OCI-LY3 (cell line): ENCODE results near the gene MPC1.
A peak's percentile ranks its signal among the peaks of the same experiment; 100 is the strongest.
"Not testable (repeated sequence)": the region's sequence is repeated elsewhere in the genome, so short reads cannot be mapped to it uniquely, and the experiment has no call there.

Experiments
- H2AFZ ChIP-seq: fragments of 200-600, 300-600 bp; shearing (Covaris generic); 2 replicates; pipeline ENCODE4 v1.6.0; 2014; ENCODE audit warnings: antibody characterized with exemption, low read depth, low read length
- H3K27ac ChIP-seq: fragments of 200-600, 300-600 bp; sonication (generic); 2 replicates; pipeline ENCODE4 v1.5.1; 2014; ENCODE audit warnings: mild to moderate bottlenecking, low read length, moderate library complexity, mixed read lengths
- H3K27me3 ChIP-seq: fragments of 200-600, 300-600 bp; sonication (generic); 2 replicates; pipeline ENCODE4 v1.6.1; 2014; ENCODE audit warnings: low read depth, low read length, mixed read lengths
- H3K36me3 ChIP-seq: fragments of 200-600, 300-600 bp; sonication (generic); replicated peaks from 2 replicates; pipeline ENCODE3; 2014; ENCODE audit warnings: low read depth, low read length, mixed read lengths
- H3K4me1 ChIP-seq: fragments of 300-600, 200-600 bp; sonication (generic); 2 replicates; pipeline ENCODE4 v1.6.1; 2014; ENCODE audit warnings: low read length, mixed read lengths
- H3K4me2 ChIP-seq: fragments of 200-600, 300-600 bp; sonication (generic); 2 replicates; pipeline ENCODE4 v1.6.1; 2014; ENCODE audit warnings: low read length, mixed read lengths
- H3K4me3 ChIP-seq: fragments of 300-600, 200-600 bp; sonication (generic); 2 replicates; pipeline ENCODE4 v1.5.1; 2014; ENCODE audit warnings: antibody characterized with exemption, mild to moderate bottlenecking, low read length, moderate library complexity
- H3K79me2 ChIP-seq: fragments of 300-600, 200-600 bp; shearing (Covaris generic); 2 replicates; pipeline ENCODE4 v1.6.1; 2014; ENCODE audit warnings: mild to moderate bottlenecking, low read length, mixed read lengths
- H3K9ac ChIP-seq: fragments of 300-600, 200-600 bp; shearing (Covaris generic); 2 replicates; pipeline ENCODE4 v1.6.0; 2014; ENCODE audit warnings: mild to moderate bottlenecking, low read length, moderate library complexity
- H3K9me3 ChIP-seq: fragments of 200-600, 300-600 bp; shearing (Covaris generic); 2 replicates; pipeline ENCODE4 v1.6.1; 2014; ENCODE audit warnings: low read length, mixed read lengths; ENCODE audit not compliant: insufficient read depth
- H4K20me1 ChIP-seq: fragments of 200-600, 300-600 bp; sonication (generic); 2 replicates; pipeline ENCODE4 v1.6.1; 2016; ENCODE audit warnings: low read length, mixed read lengths; ENCODE audit not compliant: insufficient read depth
- EZH2phosphoT487 ChIP-seq: fragments of 200-600 bp; shearing (Covaris generic); IDR thresholded peaks from 2 replicates; pipeline ENCODE4 v1.6.1; 2018; ENCODE audit warnings: antibody characterized with exemption, mixed run types, low read depth
- TF ChIP-seq, protein P1 (sequence below): fragments of 200-600, 300-600 bp; sonication (generic); IDR thresholded peaks from 2 replicates; pipeline ENCODE4 v1.5.1; 2014; ENCODE audit warnings: antibody characterized with exemption, low read length, low read depth

Gene MPC1

DNA sequence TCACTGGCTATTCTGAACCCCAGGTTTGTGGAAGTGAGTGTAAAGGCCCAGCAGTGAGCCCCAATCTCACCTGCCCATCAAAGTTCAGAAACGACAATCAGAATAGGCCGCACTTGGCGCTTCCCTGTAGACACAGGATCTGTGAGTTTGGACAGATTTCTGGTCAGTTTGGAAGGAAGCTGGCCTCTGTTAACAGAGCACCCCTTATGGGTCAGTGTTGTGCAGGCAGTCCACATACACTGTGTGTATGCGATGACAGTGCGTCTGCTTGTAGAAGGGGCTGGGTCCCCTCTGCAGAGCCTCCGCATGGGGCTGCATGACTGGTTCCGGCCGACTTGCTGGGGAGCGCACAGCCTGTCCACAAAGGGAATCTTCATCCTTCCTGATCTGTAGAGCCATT is 3.4 kb upstream of the MPC1 start:
- Histone ChIP-seq H3K4me2 (no peak overlapping the region), H3K4me1 (peaks cover under 1% of the 10 kb centered on the region; the same call in 1 of the 2 replicates), H3K27me3 (no peaks in the 10 kb centered on the region), H3K27ac (no peak overlapping the region), H4K20me1 (no peaks in the 10 kb centered on the region), H3K9me3 (no peaks in the 10 kb centered on the region), H3K36me3 (no peaks in the 10 kb centered on the region), H3K79me2 (peaks cover 4% of the 10 kb centered on the region; the same call in 1 of the 2 replicates), H2AFZ (no peak overlapping the region), H3K9ac (no peak overlapping the region), H3K4me3 (no peak overlapping the region)
- no peak for TF ChIP-seq EZH2phosphoT487
- TF ChIP-seq, protein P1, sequence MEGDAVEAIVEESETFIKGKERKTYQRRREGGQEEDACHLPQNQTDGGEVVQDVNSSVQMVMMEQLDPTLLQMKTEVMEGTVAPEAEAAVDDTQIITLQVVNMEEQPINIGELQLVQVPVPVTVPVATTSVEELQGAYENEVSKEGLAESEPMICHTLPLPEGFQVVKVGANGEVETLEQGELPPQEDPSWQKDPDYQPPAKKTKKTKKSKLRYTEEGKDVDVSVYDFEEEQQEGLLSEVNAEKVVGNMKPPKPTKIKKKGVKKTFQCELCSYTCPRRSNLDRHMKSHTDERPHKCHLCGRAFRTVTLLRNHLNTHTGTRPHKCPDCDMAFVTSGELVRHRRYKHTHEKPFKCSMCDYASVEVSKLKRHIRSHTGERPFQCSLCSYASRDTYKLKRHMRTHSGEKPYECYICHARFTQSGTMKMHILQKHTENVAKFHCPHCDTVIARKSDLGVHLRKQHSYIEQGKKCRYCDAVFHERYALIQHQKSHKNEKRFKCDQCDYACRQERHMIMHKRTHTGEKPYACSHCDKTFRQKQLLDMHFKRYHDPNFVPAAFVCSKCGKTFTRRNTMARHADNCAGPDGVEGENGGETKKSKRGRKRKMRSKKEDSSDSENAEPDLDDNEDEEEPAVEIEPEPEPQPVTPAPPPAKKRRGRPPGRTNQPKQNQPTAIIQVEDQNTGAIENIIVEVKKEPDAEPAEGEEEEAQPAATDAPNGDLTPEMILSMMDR, result no peak

DNA sequence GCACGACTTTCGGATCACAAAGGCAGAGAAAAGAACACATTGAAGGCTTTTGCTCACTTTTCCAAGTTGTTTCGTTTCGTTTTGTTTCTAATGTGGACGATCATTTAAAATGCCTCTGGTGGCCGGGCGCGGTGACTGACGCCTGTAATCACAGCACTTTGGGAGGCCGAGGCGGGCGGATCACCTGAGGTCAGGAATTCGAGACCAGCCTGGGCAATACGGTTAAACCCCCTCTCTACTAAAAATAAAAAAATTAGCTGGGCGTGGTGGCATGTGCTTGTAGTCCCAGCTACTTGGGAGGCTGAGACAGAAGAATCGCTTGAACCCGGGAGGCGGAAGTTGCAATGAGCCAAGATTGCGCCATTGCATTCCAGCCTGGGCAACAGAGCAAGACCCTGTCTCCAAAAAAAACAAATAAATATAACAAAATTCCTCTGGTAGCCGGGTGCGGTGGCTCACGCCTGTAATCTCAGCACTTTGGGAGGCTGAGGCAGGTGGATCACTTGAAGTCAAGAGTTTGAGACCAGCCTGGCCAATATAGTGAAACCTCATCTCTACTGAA is 1.1 kb upstream of the MPC1 start:
- H3K79me2 ChIP-seq, H3K9me3 ChIP-seq, H3K36me3 ChIP-seq, H4K20me1 ChIP-seq, H3K4me1 ChIP-seq, H3K27me3 ChIP-seq: not testable (repeated sequence)
- H3K4me2 ChIP-seq, result peak overlapping the region; percentile 89
- H3K9ac ChIP-seq, result peak overlapping the region; percentile 75
- H3K4me3 ChIP-seq, result peak overlapping the region; percentile 97
- H3K27ac ChIP-seq, result peak overlapping the region; percentile 55
- 0 out of 2 replicates have a peak overlapping the region, but pooled peaks have one; percentile 53 for H2AFZ ChIP-seq

DNA sequence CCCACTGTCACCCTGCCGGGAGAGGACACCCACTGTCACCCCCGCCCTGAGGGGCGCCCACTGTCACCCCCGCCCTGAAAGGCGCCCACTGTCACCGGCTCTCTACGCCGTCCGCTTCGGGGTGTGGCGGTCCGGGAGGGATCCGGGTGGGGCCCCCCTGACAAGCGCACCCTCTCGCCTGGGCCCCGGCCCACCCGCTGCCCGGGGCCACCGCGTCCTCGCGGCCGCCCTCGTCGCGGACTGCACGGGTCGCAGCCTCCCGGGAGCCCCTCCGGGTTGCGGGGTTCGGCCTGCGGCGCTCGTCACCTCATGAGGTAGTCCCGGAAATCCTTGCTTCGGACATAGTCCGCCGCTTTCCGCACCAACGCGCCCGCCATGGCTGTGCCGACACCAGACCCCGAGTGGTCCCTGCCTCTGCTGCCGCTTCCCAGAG is 224 bp downstream of the MPC1 start:
- Histone ChIP-seq H3K27me3 (no peaks in the 10 kb centered on the region), H2AFZ (peak overlapping the region; percentile 66; the same call in 1 of the 2 replicates), H4K20me1 (no peaks in the 10 kb centered on the region), H3K27ac (no peak overlapping the region), H3K36me3 (no peaks in the 10 kb centered on the region), H3K4me3 (peak overlapping the region; percentile 97), H3K4me1 (peaks cover 3% of the 10 kb centered on the region; the same call in 1 of the 2 replicates), H3K79me2 (peaks cover 4% of the 10 kb centered on the region; the same call in 1 of the 2 replicates), H3K4me2 (peak overlapping the region; percentile 89), H3K9ac (peak overlapping the region; percentile 69; the same call in 1 of the 2 replicates), H3K9me3 (no peaks in the 10 kb centered on the region)
- TF ChIP-seq, protein P1, result no peak
- TF ChIP-seq EZH2phosphoT487, result no peak

DNA sequence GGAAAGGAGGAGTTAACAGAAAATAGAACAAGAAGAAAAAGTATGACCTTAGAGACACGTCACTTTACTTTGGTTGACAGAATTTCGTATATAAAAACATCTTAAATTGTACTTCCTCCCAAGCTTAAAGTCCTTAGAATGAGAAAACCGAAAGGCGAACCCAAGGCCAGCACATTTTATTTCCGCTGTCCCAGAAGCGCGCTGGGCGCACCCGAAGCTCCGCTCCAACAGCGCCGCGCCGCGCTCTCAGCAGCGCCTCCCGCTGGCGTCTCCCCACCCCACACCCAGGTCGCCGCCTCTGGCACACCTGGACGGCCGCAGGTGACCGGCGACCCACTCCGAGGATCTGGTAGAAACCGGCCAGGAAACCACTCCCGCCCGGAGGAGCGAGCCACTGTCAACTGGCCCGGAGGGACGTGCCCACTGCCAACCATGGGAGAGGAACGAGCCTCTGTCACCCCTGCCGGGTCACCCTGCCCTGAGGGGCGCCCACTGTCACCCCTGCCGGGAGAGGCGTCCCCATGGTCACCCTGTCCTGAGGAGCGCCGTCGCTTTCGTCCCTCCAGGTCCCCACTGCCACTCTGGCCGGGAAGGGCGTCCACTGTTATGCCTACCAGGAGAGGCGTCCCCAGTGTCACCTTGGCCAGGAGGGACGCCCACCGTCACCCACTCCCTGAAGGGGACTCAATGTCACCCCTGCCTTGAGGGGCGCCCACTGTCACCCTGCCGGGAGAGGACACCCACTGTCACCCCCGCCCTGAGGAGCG is 824 bp downstream of the MPC1 start:
- Histone ChIP-seq H3K36me3 (no peaks in the 10 kb centered on the region), H3K9ac (peak overlapping the region; percentile 69), H3K27me3 (no peaks in the 10 kb centered on the region), H3K4me3 (peak overlapping the region; percentile 97), H3K4me2 (peak overlapping the region; percentile 89), H3K9me3 (no peaks in the 10 kb centered on the region), H4K20me1 (no peaks in the 10 kb centered on the region), H3K27ac (no peak overlapping the region; the same call in 1 of the 2 replicates), H3K4me1 (peaks cover 3% of the 10 kb centered on the region; the same call in 1 of the 2 replicates), H2AFZ (peak overlapping the region; percentile 100), H3K79me2 (peaks cover 4% of the 10 kb centered on the region; the same call in 1 of the 2 replicates)
- TF ChIP-seq, protein P1, result peak; percentile 63
- no peak for TF ChIP-seq EZH2phosphoT487
